Fibroblast of lung (primary cell): ENCODE measurements around the gene DNALI1.

Experiments used
- CTCF ChIP-seq, 2 donors: IDR thresholded peaks in 1 of 2; conservative IDR thresholded peaks in 1 of 2; 1 replicate in 1 of 2; 2 replicates in 1 of 2; pipeline ENCODE4 v1.5.1; 2011 to 2012; ENCODE audit warnings: low read length in 2 of 2, control low read depth in 1 of 2, inconsistent platforms in 1 of 2, low read depth in 1 of 2, mild to moderate bottlenecking in 1 of 2
- EZH2 ChIP-seq: IDR thresholded peaks from 2 replicates; pipeline ENCODE4 v1.5.1; 2012; ENCODE audit warnings: low read length, control low read depth, mild to moderate bottlenecking; ENCODE audit errors: missing control alignments

GRCh38 chr1:37596182-37596667 lies 39.5 kb downstream of the DNALI1 start:
- TF ChIP-seq CTCF (conservative IDR thresholded peaks at IDR 0.05 in 1 of 2, IDR thresholded peaks at IDR 0.05 in 1 of 2; ENCODE audit: low read depth in 1 of 2, low read length in 2 of 2) = no peak
- TF ChIP-seq EZH2 = no peak
